DND-41 (cell line): ENCODE results near the gene ALS2.
"Not testable (repeated sequence)": the region's sequence is repeated elsewhere in the genome, so short reads cannot be mapped to it uniquely, and the experiment has no call there.

Source experiments
- ATAC-seq: fragments of 200-7000 bp; cut with Tn5 transposase; 3 replicates; pipeline ENCODE4 v1.9.1; 2021; ENCODE audit warnings: low read depth; ENCODE audit not compliant: insufficient read depth
- DNase-seq: peaks from one replicate; pipeline ENCODE4 v3.0.0-alpha.2; 2020
- H2AFZ ChIP-seq: 2 replicates; pipeline ENCODE4 v1.6.0; 2012; ENCODE audit warnings: low read depth, low read length
- H3K27ac ChIP-seq: 2 replicates; pipeline ENCODE4 v1.5.1; 2012; ENCODE audit warnings: low read length, inconsistent platforms
- H3K27me3 ChIP-seq: fragments of 200-600 bp; sonication (generic); 2 replicates; pipeline ENCODE4 v1.6.0; 2012; ENCODE audit warnings: low read length, mild to moderate bottlenecking, inconsistent platforms; ENCODE audit not compliant: insufficient read depth, poor library complexity
- H3K36me3 ChIP-seq: 2 replicates; pipeline ENCODE4 v1.5.1; 2012; ENCODE audit warnings: low read length, inconsistent platforms; ENCODE audit not compliant: insufficient read depth
- H3K4me1 ChIP-seq: 2 replicates; pipeline ENCODE4 v1.5.1; 2012; ENCODE audit warnings: mild to moderate bottlenecking, low read length; ENCODE audit not compliant: insufficient read depth
- H3K4me2 ChIP-seq: 2 replicates; pipeline ENCODE4 v1.6.0; 2012; ENCODE audit warnings: mild to moderate bottlenecking, moderate library complexity, low read length, inconsistent platforms; ENCODE audit not compliant: insufficient read depth
- H3K4me3 ChIP-seq, 2 experiments: fragments of 200-600 bp in 1 of 2; shearing (Covaris generic) in 1 of 2; 2 replicates each; pipeline ENCODE4 v1.5.1; 2012 to 2016; ENCODE audit warnings: inconsistent platforms in 2 of 2, low read length in 2 of 2, mild to moderate bottlenecking in 2 of 2, low read depth in 1 of 2, moderate library complexity in 1 of 2
- H3K79me2 ChIP-seq: 2 replicates; pipeline ENCODE4 v1.6.0; 2012; ENCODE audit warnings: low read length, inconsistent platforms; ENCODE audit not compliant: insufficient read depth
- H3K9ac ChIP-seq: 2 replicates; pipeline ENCODE4 v1.6.0; 2012; ENCODE audit warnings: low read depth, mild to moderate bottlenecking, inconsistent platforms, low read length, moderate library complexity
- H3K9me3 ChIP-seq: 2 replicates; pipeline ENCODE4 v1.5.1; 2012; ENCODE audit warnings: low read length, moderate library complexity, mild to moderate bottlenecking, inconsistent platforms; ENCODE audit not compliant: insufficient read depth, severe bottlenecking
- H4K20me1 ChIP-seq: 2 replicates; pipeline ENCODE4 v1.6.0; 2012; ENCODE audit warnings: low read length; ENCODE audit not compliant: insufficient read depth
- EZH2 ChIP-seq: IDR thresholded peaks from 3 replicates; pipeline ENCODE4 v1.6.1; 2012; ENCODE audit warnings: borderline replicate concordance, low read depth, mild to moderate bottlenecking, moderate library complexity, low read length, inconsistent platforms; ENCODE audit not compliant: severe bottlenecking
- TF ChIP-seq, protein P1 (sequence below): IDR thresholded peaks from 2 replicates; pipeline ENCODE4 v1.5.1; 2012; ENCODE audit warnings: borderline replicate concordance, low read length, moderate library complexity, mild to moderate bottlenecking; ENCODE audit not compliant: poor library complexity, severe bottlenecking; ENCODE audit errors: extremely low read depth

The ALS2 gene

DNA sequence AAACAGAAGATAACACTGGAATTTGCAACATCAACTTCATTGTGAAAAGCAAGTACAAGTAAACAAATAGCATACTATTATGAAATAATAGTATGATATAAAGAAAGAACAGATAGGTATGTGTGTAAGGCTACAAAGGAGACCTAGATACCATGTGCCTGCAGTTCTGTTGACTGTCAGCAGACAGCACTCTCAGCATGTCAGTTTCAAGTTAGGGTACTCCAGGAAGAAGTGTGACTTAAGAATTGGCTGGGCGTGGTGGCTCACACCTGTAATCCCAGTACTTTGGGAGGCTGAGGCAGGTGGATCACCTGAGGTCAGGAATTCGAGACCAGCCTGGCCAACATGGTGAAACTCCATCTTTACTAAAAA is 18.2 kb upstream of the ALS2 start:
- H3K79me2 ChIP-seq, DNase-seq, H3K4me3 ChIP-seq, H3K4me2 ChIP-seq, H3K27ac ChIP-seq, H4K20me1 ChIP-seq, H3K36me3 ChIP-seq, H3K9ac ChIP-seq, H3K27me3 ChIP-seq, H3K4me1 ChIP-seq, H2AFZ ChIP-seq, ATAC-seq, H3K9me3 ChIP-seq: not testable (repeated sequence)
- TF ChIP-seq, protein P1, sequence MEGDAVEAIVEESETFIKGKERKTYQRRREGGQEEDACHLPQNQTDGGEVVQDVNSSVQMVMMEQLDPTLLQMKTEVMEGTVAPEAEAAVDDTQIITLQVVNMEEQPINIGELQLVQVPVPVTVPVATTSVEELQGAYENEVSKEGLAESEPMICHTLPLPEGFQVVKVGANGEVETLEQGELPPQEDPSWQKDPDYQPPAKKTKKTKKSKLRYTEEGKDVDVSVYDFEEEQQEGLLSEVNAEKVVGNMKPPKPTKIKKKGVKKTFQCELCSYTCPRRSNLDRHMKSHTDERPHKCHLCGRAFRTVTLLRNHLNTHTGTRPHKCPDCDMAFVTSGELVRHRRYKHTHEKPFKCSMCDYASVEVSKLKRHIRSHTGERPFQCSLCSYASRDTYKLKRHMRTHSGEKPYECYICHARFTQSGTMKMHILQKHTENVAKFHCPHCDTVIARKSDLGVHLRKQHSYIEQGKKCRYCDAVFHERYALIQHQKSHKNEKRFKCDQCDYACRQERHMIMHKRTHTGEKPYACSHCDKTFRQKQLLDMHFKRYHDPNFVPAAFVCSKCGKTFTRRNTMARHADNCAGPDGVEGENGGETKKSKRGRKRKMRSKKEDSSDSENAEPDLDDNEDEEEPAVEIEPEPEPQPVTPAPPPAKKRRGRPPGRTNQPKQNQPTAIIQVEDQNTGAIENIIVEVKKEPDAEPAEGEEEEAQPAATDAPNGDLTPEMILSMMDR: peak; percentile 38

DNA sequence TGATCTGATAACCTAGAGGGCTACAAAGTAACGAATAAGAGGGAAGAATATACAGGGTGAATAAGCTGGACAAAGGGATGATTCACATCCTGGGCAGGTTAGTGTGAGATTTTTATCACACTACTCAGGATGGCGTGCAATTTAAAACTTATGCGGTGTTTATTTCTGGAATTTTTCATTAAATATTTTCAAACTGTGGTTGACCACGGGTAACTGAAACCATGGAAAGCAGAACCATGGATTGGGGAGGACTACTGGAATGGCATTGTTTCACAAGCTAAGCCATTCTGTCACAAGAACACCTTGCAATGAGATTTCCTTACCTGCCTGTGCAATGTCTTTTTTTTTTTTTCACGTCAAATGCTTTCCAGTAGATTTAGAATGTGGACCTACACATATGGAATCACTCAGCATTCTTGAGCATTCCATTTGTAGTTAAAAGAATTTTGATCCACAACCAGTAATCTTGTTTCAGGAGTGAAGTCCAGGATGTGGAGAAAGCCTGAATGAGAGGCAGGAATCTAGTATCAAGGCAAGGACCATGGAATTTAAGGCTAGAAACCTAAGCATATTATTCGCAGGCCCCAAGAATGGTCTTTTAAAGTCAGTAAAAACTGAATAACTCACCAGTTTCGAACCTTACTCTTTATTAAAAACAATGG is 17.6 kb upstream of the ALS2 start:
- Histone ChIP-seq H3K9me3 (no peaks in the 10 kb centered on the region), H3K9ac (no peak overlapping the region), H3K4me2 (no peak overlapping the region), H3K27ac (no peak overlapping the region), H3K4me3 (no peak overlapping the region), H3K4me1 (no peaks in the 10 kb centered on the region), H3K36me3 (no peaks in the 10 kb centered on the region), H4K20me1 (no peaks in the 10 kb centered on the region), H2AFZ (no peak overlapping the region), H3K79me2 (no peaks in the 10 kb centered on the region), H3K27me3 (peaks cover 3% of the 10 kb centered on the region)
- no peak for TF ChIP-seq EZH2
- TF ChIP-seq, protein P1: no peak
- no peak for DNase-seq
- no peak for ATAC-seq

DNA sequence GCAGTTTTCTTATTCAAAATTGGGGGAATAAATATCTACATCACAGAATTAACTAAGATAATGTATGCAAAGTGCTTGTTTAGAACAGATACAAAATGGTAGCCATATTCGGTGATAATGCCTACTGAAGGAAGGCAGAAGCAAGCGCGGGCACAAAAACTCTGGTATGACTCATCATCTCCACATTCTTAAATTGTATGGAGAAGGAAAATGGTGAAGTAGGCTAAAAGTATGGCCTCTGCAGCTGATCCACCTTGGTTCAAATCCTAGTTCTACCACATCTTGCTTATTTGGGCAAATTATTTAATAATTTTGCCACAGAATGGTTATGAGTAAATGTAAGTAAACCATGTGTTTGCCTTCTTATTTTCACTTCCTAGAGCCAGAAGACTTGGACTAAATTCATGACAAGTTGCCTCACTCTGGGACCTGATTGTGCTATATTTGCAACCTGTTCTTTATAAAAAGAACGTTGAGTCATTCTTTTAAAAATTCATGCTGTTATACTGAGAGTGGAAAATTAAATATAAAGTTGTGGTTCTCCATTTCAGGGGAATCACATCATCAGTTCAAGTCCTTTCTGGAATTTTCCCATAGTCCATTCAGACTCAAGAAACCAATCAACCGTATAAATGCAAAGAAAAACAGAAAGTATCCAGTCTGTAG is 16.6 kb upstream of the ALS2 start:
- ATAC-seq (no peak), DNase-seq (no peak)
- Histone ChIP-seq H3K9ac (no peak overlapping the region), H3K4me3 (no peak overlapping the region), H2AFZ (no peak overlapping the region), H3K4me1 (no peaks in the 10 kb centered on the region), H3K79me2 (no peaks in the 10 kb centered on the region), H3K27ac (no peak overlapping the region), H3K36me3 (no peaks in the 10 kb centered on the region), H3K27me3 (peaks cover 3% of the 10 kb centered on the region), H4K20me1 (no peaks in the 10 kb centered on the region), H3K9me3 (no peaks in the 10 kb centered on the region), H3K4me2 (no peak overlapping the region)
- TF ChIP-seq, protein P1: no peak
- no peak for TF ChIP-seq EZH2
